ENCODE measurements around the gene SIL1.
"Not testable (repeated sequence)": the region's sequence is repeated elsewhere in the genome, so short reads cannot be mapped to it uniquely, and the experiment has no call there.

The SIL1 gene

GRCh38 chr5:139137697-139138096 is 60.5 kb downstream of the SIL1 start:
- DNase-seq, result no peak

- no peak for DNase-seq
Measured at GRCh38 chr5:139134906-139135305, 63.3 kb downstream of the SIL1 start.

- DNase-seq, result no peak
Measured at GRCh38 chr5:139133282-139133681, 64.9 kb downstream of the SIL1 start.

- no peak for DNase-seq
Measured at GRCh38 chr5:139132515-139132914, 65.7 kb downstream of the SIL1 start.

- DNase-seq, result no peak
Measured at GRCh38 chr5:139131921-139132432, 66.2 kb downstream of the SIL1 start.

- DNase-seq, result no peak
Measured at GRCh38 chr5:139131465-139131864, 66.7 kb downstream of the SIL1 start.

- no peak for DNase-seq
Measured at GRCh38 chr5:139131062-139131461, 67.1 kb downstream of the SIL1 start.

- no peak for DNase-seq
Measured at GRCh38 chr5:139130214-139130613, 68.0 kb downstream of the SIL1 start.

GRCh38 chr5:139126711-139127111 is 71.5 kb downstream of the SIL1 start:
- DNase-seq, result no peak

- DNase-seq, result no peak
Measured at GRCh38 chr5:139125991-139126390, 72.2 kb downstream of the SIL1 start.

GRCh38 chr5:139124774-139125520 is 73.2 kb downstream of the SIL1 start:
- DNase-seq, result no peak

- DNase-seq, result no peak
Measured at GRCh38 chr5:139121120-139121519, 77.0 kb downstream of the SIL1 start.

- DNase-seq, result no peak
Measured at GRCh38 chr5:139120521-139120920, 77.6 kb downstream of the SIL1 start.

GRCh38 chr5:139118804-139119203 is 79.4 kb downstream of the SIL1 start:
- DNase-seq, result no peak

GRCh38 chr5:139117342-139117884 is 80.8 kb downstream of the SIL1 start:
- no peak for DNase-seq

- no peak for DNase-seq
Measured at GRCh38 chr5:139116100-139116655, 82.0 kb downstream of the SIL1 start.

- no peak for DNase-seq
Measured at GRCh38 chr5:139113892-139114291, 84.3 kb downstream of the SIL1 start.

- not testable (repeated sequence) for DNase-seq
Measured at GRCh38 chr5:139112362-139112761, 85.8 kb downstream of the SIL1 start.

GRCh38 chr5:139110526-139111168 is 87.5 kb downstream of the SIL1 start:
- no peak for DNase-seq

- DNase-seq, result no peak
Measured at GRCh38 chr5:139108063-139108824, 89.9 kb downstream of the SIL1 start.

- no peak for DNase-seq
Measured at GRCh38 chr5:139105621-139106071, 92.5 kb downstream of the SIL1 start.

GRCh38 chr5:139104577-139105276 is 93.4 kb downstream of the SIL1 start:
- DNase-seq, result no peak

All from activated CD4-positive, alpha-beta T cell treated with anti-CD3 and anti-CD28 coated beads, Interleukin-2, Interleukin-6, amounts not matched to agents 100 ng/mL and 50 ng/mL, durations not matched to agents 16 hours and 8 hours (primary cell).